ENCODE measurements around the gene CYLD.

DNA sequence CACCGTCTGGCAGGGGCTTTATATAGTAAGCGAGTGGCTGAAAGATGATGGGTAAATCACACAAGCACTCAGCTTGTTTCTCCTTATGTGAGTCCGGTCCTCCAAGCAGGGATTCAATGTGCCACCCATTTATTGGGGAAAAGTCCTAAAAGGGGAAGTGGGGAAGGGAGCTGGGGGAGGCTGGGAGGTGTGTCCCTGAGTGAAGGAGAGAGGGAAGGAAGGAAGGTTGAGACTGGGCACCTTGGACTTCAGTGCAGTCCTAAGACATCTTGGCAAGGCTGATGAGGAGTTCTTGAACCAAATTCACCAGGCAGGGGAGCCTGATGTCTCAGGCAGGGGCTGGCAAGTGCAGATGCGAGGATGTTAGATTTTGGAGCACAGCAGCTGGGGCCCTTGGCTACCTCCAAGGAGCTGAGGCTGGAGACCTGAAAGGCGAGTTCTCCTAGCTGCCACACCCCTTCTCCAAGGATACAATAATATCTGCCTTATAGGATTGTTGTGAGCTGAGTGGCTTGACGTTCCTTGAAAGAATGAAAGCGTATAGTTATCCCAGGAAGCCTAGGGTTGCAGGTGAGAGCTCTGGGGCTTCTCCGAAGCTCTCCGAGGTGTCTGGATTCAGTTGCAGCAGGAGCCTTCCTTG, 23.0 kb upstream of the CYLD start:
- TF ChIP-seq, protein P1, sequence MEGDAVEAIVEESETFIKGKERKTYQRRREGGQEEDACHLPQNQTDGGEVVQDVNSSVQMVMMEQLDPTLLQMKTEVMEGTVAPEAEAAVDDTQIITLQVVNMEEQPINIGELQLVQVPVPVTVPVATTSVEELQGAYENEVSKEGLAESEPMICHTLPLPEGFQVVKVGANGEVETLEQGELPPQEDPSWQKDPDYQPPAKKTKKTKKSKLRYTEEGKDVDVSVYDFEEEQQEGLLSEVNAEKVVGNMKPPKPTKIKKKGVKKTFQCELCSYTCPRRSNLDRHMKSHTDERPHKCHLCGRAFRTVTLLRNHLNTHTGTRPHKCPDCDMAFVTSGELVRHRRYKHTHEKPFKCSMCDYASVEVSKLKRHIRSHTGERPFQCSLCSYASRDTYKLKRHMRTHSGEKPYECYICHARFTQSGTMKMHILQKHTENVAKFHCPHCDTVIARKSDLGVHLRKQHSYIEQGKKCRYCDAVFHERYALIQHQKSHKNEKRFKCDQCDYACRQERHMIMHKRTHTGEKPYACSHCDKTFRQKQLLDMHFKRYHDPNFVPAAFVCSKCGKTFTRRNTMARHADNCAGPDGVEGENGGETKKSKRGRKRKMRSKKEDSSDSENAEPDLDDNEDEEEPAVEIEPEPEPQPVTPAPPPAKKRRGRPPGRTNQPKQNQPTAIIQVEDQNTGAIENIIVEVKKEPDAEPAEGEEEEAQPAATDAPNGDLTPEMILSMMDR (IDR thresholded peaks at IDR 0.05): no peak
- TF ChIP-seq POLR2AphosphoS5 (IDR thresholded peaks at IDR 0.05): no peak
- TF ChIP-seq EP300 (IDR thresholded peaks at IDR 0.05): no peak
